Suprapubic skin (tissue), 4 donors: Measurements from ENCODE around the gene FOXO3. TPM values are rescaled to one million over a fixed set of nuclear protein-coding genes. Genes with fewer than 3 reads are reported as not detected.

Experiments used
- DNase-seq, 2 donors: peaks; one replicate each; pipeline ENCODE4 v3.0.0-alpha.2; 2019; ENCODE audit warnings: low spot score in 2 of 2
- H3K27ac ChIP-seq: fragments of 200-600 bp; sonication (generic); one replicate; pipeline ENCODE4 v1.5.1; 2019
- H3K27me3 ChIP-seq: fragments of 200-600 bp; sonication (generic); one replicate; pipeline ENCODE4 v1.5.1; 2019
- H3K36me3 ChIP-seq: fragments of 200-600 bp; sonication (generic); one replicate; pipeline ENCODE4 v1.5.1; 2019
- H3K4me1 ChIP-seq: fragments of 200-600 bp; sonication (generic); one replicate; pipeline ENCODE4 v1.5.1; 2019
- H3K4me3 ChIP-seq: fragments of 200-600 bp; sonication (generic); one replicate; pipeline ENCODE4 v1.5.1; 2019; ENCODE audit warnings: mild to moderate bottlenecking
- H3K9me3 ChIP-seq: fragments of 200-600 bp; sonication (generic); one replicate; pipeline ENCODE4 v1.5.1; 2019
- CTCF ChIP-seq, 2 donors: fragments of 200-600 bp in 1 of 2; fragments of 450-650 bp in 1 of 2; sonication (generic) in 1 of 2; IDR thresholded peaks; one replicate each; pipeline ENCODE4 v1.5.1; 2016 to 2019; ENCODE audit warnings: antibody characterized with exemption in 2 of 2, mild to moderate bottlenecking in 1 of 2, moderate library complexity in 1 of 2
- EP300 ChIP-seq: sonication (generic); formaldehyde crosslinking; IDR thresholded peaks from one replicate; pipeline ENCODE4 v1.6.1; 2017; ENCODE audit warnings: antibody characterized with exemption
- POLR2A ChIP-seq, 2 donors: fragments of 450-650 bp; IDR thresholded peaks; one replicate each; pipeline ENCODE4 v1.6.1; 2017; ENCODE audit warnings: antibody characterized with exemption in 2 of 2, mild to moderate bottlenecking in 2 of 2, moderate library complexity in 2 of 2
- POLR2AphosphoS5 ChIP-seq, 3 donors: sonication (generic); formaldehyde crosslinking; IDR thresholded peaks; one replicate each; pipeline ENCODE4 v1.6.1; 2017; ENCODE audit warnings: antibody characterized with exemption in 3 of 3
- WGBS: methylation state at CpG from one replicate; pipeline ENCODE4 v1.1.5; 2018; 5-methylcytosine and 5-hydroxymethylcytosine counted together
- total RNA-seq, 4 donors: library from RNA; depleted of rRNA; stranded (reverse); fragments of >200 nt; gene quantifications; one replicate each; pipeline ENCODE4 v1.1.0, GENCODE V29; 2016

Gene FOXO3
- total RNA-seq, 4 donors from 2014 or later = 103 to 141 (median 121) TPM

- DNase-seq = no peak
- H3K27me3 ChIP-seq = no peaks in the 10 kb centered on the region
- peak overlapping the region; percentile 50 for H3K27ac ChIP-seq
- peaks cover 67% of the 10 kb centered on the region for H3K4me1 ChIP-seq
- no peak overlapping the region for H3K4me3 ChIP-seq
- no peaks in the 10 kb centered on the region for H3K36me3 ChIP-seq
- WGBS = 76% methylated on average over 5 of the region's 5 CpGs
- no peaks in the 10 kb centered on the region for H3K9me3 ChIP-seq
- TF ChIP-seq CTCF (IDR thresholded peaks at IDR 0.05) (no peak), POLR2A (IDR thresholded peaks at IDR 0.05) (no peak), EP300 (no peak), POLR2AphosphoS5 (IDR thresholded peaks at IDR 0.05) (no peak)
Observed at GRCh38 chr6:108597572-108598304, 37.0 kb downstream of the FOXO3 start.

GRCh38 chr6:108598305-108598863 lies 37.7 kb downstream of the FOXO3 start:
- DNase-seq = no peak
- no peak overlapping the region for H3K4me3 ChIP-seq
- peak overlapping the region; percentile 50 for H3K27ac ChIP-seq
- no peaks in the 10 kb centered on the region for H3K36me3 ChIP-seq
- peaks cover 61% of the 10 kb centered on the region for H3K4me1 ChIP-seq
- no peak for TF ChIP-seq EP300
- peak in 1 of 3 donors; percentile 64 for TF ChIP-seq POLR2AphosphoS5 (IDR thresholded peaks at IDR 0.05)
- no peak for TF ChIP-seq POLR2A (IDR thresholded peaks at IDR 0.05)
- TF ChIP-seq CTCF (IDR thresholded peaks at IDR 0.05) = no peak
- H3K9me3 ChIP-seq = no peaks in the 10 kb centered on the region
- WGBS = 41% methylated on average over 2 of the region's 2 CpGs
- H3K27me3 ChIP-seq = no peaks in the 10 kb centered on the region

- TF ChIP-seq EP300 = no peak
- TF ChIP-seq CTCF (IDR thresholded peaks at IDR 0.05) = no peak
- TF ChIP-seq POLR2AphosphoS5 (IDR thresholded peaks at IDR 0.05) = no peak
- no peak for TF ChIP-seq POLR2A (IDR thresholded peaks at IDR 0.05)
- Histone ChIP-seq H3K27ac (no peak overlapping the region), H3K36me3 (no peaks in the 10 kb centered on the region), H3K27me3 (no peaks in the 10 kb centered on the region), H3K4me1 (peaks cover 46% of the 10 kb centered on the region), H3K4me3 (no peak overlapping the region), H3K9me3 (no peaks in the 10 kb centered on the region)
- DNase-seq = no peak
- WGBS = 94% methylated on average over 5 of the region's 5 CpGs
Observed at GRCh38 chr6:108604156-108604555, 43.4 kb downstream of the FOXO3 start.

- no peak for DNase-seq
- no peaks in the 10 kb centered on the region for H3K27me3 ChIP-seq
- peaks cover 59% of the 10 kb centered on the region for H3K4me1 ChIP-seq
- WGBS = 41% methylated on average over 3 of the region's 3 CpGs
- no peak overlapping the region for H3K4me3 ChIP-seq
- H3K9me3 ChIP-seq = no peaks in the 10 kb centered on the region
- H3K36me3 ChIP-seq = no peaks in the 10 kb centered on the region
- H3K27ac ChIP-seq = no peak overlapping the region
- TF ChIP-seq EP300 (no peak), POLR2AphosphoS5 (IDR thresholded peaks at IDR 0.05) (no peak), CTCF (IDR thresholded peaks at IDR 0.05) (no peak), POLR2A (IDR thresholded peaks at IDR 0.05) (no peak)
Observed at GRCh38 chr6:108606250-108606690, 45.6 kb downstream of the FOXO3 start.

- Histone ChIP-seq H3K27me3 (no peaks in the 10 kb centered on the region), H3K4me1 (peaks cover 65% of the 10 kb centered on the region), H3K9me3 (no peaks in the 10 kb centered on the region), H3K27ac (peak overlapping the region; percentile 58), H3K4me3 (no peak overlapping the region), H3K36me3 (no peaks in the 10 kb centered on the region)
- no peak for TF ChIP-seq CTCF (IDR thresholded peaks at IDR 0.05)
- TF ChIP-seq POLR2A (IDR thresholded peaks at IDR 0.05) = no peak
- 72% methylated on average over 7 of the region's 7 CpGs for WGBS
- DNase-seq = no peak
Observed at GRCh38 chr6:108608453-108609275, 47.9 kb downstream of the FOXO3 start.
